SK-N-SH treated with all-trans-retinoic acid at 6 μM for 48 hours (cell line): Measurements from ENCODE around the gene ZNF101.

ENCODE experiments used
- ATAC-seq: fragments of 200-7000 bp; cut with Tn5 transposase; 3 replicates; pipeline ENCODE4 v1.9.1; 2020; ENCODE audit warnings: mild to moderate bottlenecking, moderate library complexity
- ARNTL ChIP-seq: fragments of 450-650 bp; formaldehyde crosslinking; IDR thresholded peaks from 2 replicates; pipeline ENCODE4 v1.5.0; 2020; ENCODE audit warnings: low read depth, mild to moderate bottlenecking, moderate library complexity, borderline replicate concordance
- CSDC2 ChIP-seq: fragments of 250-450 bp; sonication (Bioruptor Pico); IDR thresholded peaks from 2 replicates; pipeline ENCODE4 v1.5.0; 2020; ENCODE audit warnings: mild to moderate bottlenecking, moderate library complexity
- ESRRG ChIP-seq: fragments of 250-450 bp; sonication (Bioruptor Pico); IDR thresholded peaks from 2 replicates; pipeline ENCODE4 v1.6.1; 2021; ENCODE audit warnings: mild to moderate bottlenecking
- GLIS3 ChIP-seq: fragments of 250-450 bp; sonication (Bioruptor Pico); IDR thresholded peaks from 2 replicates; pipeline ENCODE4 v1.5.0; 2020; ENCODE audit warnings: mild to moderate bottlenecking, moderate library complexity
- ISL1 ChIP-seq: fragments of 250-450 bp; sonication (Bioruptor Pico); IDR thresholded peaks from 2 replicates; pipeline ENCODE4 v2.1.2; 2022; ENCODE audit warnings: mild to moderate bottlenecking, moderate library complexity
- OSR1 ChIP-seq: fragments of 250-450 bp; sonication (Bioruptor Pico); IDR thresholded peaks from 2 replicates; pipeline ENCODE4 v1.8.0; 2022; ENCODE audit warnings: moderate library complexity, mild to moderate bottlenecking, inconsistent platforms
- SNAI2 ChIP-seq: fragments of 250-450 bp; sonication (Bioruptor Pico); IDR thresholded peaks from 2 replicates; pipeline ENCODE4 v1.5.0; 2020; ENCODE audit warnings: mild to moderate bottlenecking, moderate library complexity
- TCF4 ChIP-seq: fragments of 250-450 bp; sonication (Bioruptor Pico); IDR thresholded peaks from 2 replicates; pipeline ENCODE4 v1.8.0; 2021; ENCODE audit warnings: mild to moderate bottlenecking, moderate library complexity, borderline replicate concordance
- TOX ChIP-seq: fragments of 250-450 bp; sonication (Bioruptor Pico); IDR thresholded peaks from 2 replicates; pipeline ENCODE4 v1.8.0; 2021; ENCODE audit warnings: mild to moderate bottlenecking, moderate library complexity, borderline replicate concordance
- ZC3H10 ChIP-seq: fragments of 250-450 bp; sonication (Bioruptor Pico); IDR thresholded peaks from 2 replicates; pipeline ENCODE4 v1.5.1; 2021; ENCODE audit warnings: mild to moderate bottlenecking, moderate library complexity
- ZFP3 ChIP-seq: fragments of 250-450 bp; sonication (Bioruptor Pico); IDR thresholded peaks from 2 replicates; pipeline ENCODE4 v1.5.0; 2020; ENCODE audit warnings: mild to moderate bottlenecking, moderate library complexity
- ZNF8 ChIP-seq: fragments of 450-650 bp; formaldehyde crosslinking; IDR thresholded peaks from 2 replicates; pipeline ENCODE4 v1.5.0; 2020; ENCODE audit warnings: mild to moderate bottlenecking, moderate library complexity
- TF ChIP-seq, protein P1 (sequence below): fragments of 250-450 bp; sonication (Bioruptor Pico); IDR thresholded peaks from 2 replicates; pipeline ENCODE4 v1.5.0; 2020; ENCODE audit warnings: mild to moderate bottlenecking, moderate library complexity
- TF ChIP-seq, protein P2 (sequence below): fragments of 250-450 bp; sonication (Bioruptor Pico); IDR thresholded peaks from 2 replicates; pipeline ENCODE4 v1.8.0; 2021; ENCODE audit warnings: low read depth, mild to moderate bottlenecking, moderate library complexity, borderline replicate concordance
- TF ChIP-seq, protein P3 (sequence below): fragments of 250-450 bp; sonication (Bioruptor Pico); IDR thresholded peaks from 2 replicates; pipeline ENCODE4 v1.5.1; 2020; ENCODE audit warnings: low read depth, mild to moderate bottlenecking, moderate library complexity
- TF ChIP-seq, protein P4 (sequence below): fragments of 250-450 bp; sonication (Bioruptor Pico); IDR thresholded peaks from 2 replicates; pipeline ENCODE4 v1.5.1; 2021; ENCODE audit warnings: mild to moderate bottlenecking, moderate library complexity

ZNF101 gene

DNA sequence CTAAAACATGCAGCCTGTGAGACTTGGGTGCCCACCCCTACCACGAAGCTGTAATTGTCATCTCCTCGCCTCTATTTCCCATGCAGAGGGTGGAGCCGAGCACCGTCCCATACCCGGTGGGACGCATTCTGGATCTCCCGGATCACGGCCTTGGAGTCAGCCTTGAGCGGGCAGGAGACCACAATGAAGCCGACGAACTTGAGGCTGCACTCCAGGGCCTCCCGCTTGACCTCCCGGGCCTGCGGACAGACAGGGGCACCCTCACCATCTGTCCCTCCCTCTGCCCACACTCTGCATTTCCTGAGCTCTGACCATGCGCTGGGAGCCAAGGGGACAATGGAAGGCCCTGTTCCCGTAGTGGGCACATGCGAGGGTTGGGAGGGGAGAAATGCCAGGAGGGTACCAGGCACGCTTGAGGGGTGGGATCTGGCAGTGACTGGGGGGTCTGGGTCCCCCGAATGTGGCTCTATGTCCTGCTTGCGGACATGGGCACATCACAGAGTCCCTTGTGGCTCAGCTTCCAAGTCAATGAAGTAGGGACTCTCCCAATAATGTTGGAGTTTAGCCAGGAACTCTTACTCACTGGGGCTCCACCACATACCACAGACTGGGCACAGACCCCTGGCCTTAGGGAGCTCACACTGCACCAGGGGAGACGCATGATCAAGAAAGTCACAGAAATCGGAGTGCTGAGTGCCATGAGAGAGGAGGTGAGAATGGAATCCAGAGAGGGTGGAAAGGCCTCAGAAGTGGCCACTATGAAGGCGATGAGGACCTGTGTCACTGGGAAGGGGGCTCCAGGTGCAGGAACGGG, 15.9 kb upstream of the ZNF101 start:
- TF ChIP-seq ZNF8 (CRISPR knock-in tag) (no peak), SNAI2 (CRISPR knock-in tag) (no peak), ZFP3 (CRISPR knock-in tag) (no peak), ZC3H10 (CRISPR knock-in tag) (no peak)
- TF ChIP-seq, protein P1, sequence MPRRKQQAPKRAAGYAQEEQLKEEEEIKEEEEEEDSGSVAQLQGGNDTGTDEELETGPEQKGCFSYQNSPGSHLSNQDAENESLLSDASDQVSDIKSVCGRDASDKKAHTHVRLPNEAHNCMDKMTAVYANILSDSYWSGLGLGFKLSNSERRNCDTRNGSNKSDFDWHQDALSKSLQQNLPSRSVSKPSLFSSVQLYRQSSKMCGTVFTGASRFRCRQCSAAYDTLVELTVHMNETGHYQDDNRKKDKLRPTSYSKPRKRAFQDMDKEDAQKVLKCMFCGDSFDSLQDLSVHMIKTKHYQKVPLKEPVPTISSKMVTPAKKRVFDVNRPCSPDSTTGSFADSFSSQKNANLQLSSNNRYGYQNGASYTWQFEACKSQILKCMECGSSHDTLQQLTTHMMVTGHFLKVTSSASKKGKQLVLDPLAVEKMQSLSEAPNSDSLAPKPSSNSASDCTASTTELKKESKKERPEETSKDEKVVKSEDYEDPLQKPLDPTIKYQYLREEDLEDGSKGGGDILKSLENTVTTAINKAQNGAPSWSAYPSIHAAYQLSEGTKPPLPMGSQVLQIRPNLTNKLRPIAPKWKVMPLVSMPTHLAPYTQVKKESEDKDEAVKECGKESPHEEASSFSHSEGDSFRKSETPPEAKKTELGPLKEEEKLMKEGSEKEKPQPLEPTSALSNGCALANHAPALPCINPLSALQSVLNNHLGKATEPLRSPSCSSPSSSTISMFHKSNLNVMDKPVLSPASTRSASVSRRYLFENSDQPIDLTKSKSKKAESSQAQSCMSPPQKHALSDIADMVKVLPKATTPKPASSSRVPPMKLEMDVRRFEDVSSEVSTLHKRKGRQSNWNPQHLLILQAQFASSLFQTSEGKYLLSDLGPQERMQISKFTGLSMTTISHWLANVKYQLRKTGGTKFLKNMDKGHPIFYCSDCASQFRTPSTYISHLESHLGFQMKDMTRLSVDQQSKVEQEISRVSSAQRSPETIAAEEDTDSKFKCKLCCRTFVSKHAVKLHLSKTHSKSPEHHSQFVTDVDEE (CRISPR knock-in tag), result no peak
- TF ChIP-seq, protein P2, sequence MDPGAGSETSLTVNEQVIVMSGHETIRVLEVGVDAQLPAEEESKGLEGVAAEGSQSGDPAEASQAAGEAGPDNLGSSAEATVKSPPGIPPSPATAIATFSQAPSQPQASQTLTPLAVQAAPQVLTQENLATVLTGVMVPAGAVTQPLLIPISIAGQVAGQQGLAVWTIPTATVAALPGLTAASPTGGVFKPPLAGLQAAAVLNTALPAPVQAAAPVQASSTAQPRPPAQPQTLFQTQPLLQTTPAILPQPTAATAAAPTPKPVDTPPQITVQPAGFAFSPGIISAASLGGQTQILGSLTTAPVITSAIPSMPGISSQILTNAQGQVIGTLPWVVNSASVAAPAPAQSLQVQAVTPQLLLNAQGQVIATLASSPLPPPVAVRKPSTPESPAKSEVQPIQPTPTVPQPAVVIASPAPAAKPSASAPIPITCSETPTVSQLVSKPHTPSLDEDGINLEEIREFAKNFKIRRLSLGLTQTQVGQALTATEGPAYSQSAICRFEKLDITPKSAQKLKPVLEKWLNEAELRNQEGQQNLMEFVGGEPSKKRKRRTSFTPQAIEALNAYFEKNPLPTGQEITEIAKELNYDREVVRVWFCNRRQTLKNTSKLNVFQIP (CRISPR knock-in tag), result no peak
- ATAC-seq, result no peak

DNA sequence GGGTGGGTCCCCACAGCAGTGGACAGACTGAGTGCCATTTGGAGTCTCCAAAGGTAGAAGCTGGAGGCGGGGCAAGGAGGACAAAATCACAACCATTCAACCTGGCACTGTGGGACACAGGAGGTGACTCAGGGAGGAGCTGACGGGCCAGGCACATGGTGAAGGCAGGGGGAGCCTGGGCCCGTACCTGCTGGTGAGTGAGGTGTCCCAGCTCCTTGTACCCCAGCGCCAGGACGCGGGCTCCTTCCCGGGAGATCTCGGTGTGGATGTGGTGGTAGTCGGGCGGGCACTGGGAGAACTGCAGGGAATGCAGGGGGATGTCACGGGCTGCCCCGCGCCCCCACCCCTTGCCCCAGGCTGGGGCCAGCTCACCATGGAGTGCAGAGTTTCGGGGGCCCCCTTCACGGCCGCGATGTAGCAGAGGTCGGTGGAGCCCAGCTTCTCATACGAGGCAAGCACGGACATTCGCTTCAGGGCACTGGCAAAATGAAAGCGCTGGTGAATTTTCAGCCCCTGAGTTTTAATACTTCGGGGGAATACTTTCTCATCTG, 15.0 kb upstream of the ZNF101 start:
- no peak for ATAC-seq
- TF ChIP-seq, protein P3, sequence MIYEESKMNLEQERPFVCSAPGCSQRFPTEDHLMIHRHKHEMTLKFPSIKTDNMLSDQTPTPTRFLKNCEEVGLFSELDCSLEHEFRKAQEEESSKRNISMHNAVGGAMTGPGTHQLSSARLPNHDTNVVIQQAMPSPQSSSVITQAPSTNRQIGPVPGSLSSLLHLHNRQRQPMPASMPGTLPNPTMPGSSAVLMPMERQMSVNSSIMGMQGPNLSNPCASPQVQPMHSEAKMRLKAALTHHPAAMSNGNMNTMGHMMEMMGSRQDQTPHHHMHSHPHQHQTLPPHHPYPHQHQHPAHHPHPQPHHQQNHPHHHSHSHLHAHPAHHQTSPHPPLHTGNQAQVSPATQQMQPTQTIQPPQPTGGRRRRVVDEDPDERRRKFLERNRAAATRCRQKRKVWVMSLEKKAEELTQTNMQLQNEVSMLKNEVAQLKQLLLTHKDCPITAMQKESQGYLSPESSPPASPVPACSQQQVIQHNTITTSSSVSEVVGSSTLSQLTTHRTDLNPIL (CRISPR knock-in tag), result no peak

DNA sequence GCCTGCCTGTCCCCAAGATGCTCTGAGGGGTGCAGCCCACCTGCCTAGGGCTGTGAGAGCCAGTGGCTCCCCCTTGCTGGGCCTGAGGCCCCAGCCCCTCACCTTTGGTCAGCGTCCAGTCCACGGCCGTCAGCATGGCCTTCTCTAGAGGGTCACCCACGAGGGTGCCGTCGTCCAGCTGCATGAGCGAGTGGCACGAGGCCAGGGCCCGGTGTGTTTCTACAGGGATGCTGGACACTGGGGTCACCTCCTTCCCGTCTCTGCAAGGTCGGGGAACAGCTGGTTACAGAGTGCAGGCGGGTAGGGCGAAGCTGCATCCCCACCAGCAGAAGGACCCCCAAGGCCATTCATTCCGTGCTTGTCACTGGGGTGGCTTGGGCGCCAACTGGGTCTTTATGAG, 14.2 kb upstream of the ZNF101 start:
- TF ChIP-seq, protein P4, sequence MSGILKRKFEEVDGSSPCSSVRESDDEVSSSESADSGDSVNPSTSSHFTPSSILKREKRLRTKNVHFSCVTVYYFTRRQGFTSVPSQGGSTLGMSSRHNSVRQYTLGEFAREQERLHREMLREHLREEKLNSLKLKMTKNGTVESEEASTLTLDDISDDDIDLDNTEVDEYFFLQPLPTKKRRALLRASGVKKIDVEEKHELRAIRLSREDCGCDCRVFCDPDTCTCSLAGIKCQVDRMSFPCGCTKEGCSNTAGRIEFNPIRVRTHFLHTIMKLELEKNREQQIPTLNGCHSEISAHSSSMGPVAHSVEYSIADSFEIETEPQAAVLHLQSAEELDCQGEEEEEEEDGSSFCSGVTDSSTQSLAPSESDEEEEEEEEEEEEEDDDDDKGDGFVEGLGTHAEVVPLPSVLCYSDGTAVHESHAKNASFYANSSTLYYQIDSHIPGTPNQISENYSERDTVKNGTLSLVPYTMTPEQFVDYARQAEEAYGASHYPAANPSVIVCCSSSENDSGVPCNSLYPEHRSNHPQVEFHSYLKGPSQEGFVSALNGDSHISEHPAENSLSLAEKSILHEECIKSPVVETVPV (CRISPR knock-in tag), result no peak
- TF ChIP-seq SNAI2 (CRISPR knock-in tag), result no peak
- TF ChIP-seq, protein P3 (CRISPR knock-in tag), result no peak
- TF ChIP-seq, protein P2 (CRISPR knock-in tag), result no peak
- TF ChIP-seq ZFP3 (CRISPR knock-in tag), result no peak
- TF ChIP-seq, protein P1 (CRISPR knock-in tag), result no peak
- no peak for TF ChIP-seq GLIS3 (CRISPR knock-in tag)
- TF ChIP-seq ISL1 (CRISPR knock-in tag), result no peak
- no peak for TF ChIP-seq ESRRG (CRISPR knock-in tag)
- TF ChIP-seq OSR1, result no peak
- no peak for TF ChIP-seq ZNF8 (CRISPR knock-in tag)
- TF ChIP-seq TOX (CRISPR knock-in tag), result no peak
- TF ChIP-seq ARNTL (CRISPR knock-in tag), result no peak
- TF ChIP-seq TCF4 (CRISPR knock-in tag), result no peak
- TF ChIP-seq CSDC2 (CRISPR knock-in tag), result no peak
- ATAC-seq, result no peak
